ENCODE data around the gene PABPN1. TPM values are rescaled to one million over a fixed set of nuclear protein-coding genes. Genes with fewer than 3 reads are reported as not detected.

Gene PABPN1
- polyA plus RNA-seq, 3 donors, result 54.4 to 356 (median 64.6) TPM

DNA sequence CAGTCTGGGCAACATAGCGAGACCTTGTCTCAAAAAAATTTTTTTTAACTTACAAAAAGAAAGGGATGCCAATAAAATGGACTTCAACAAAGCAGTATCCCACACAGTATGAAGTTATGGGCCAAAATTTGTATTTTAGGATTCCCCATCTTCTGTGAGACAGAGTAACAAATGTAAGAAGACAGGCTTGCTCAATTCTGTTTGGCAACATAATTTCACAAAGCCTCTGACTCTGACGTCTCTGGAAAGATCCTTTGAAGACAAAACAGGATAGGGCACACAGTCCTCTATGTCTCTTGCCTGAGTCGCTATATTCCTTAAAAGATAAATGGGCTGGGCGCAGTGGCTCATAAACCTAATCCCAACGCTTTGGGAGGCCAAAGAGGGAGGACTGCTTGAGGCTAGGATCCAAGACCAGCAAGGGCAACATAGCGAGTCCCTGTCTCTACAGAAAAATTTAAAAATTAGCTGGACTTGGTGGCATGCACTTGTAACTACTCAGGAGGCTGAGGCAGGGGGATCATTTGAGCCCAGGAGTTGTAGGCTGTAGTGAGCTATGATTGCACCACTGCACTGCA, 34.3 kb upstream of the PABPN1 start:
- Histone ChIP-seq H2AFZ (ENCODE audit: insufficient read depth, low read depth, low read length, poor library complexity, severe bottlenecking) (peak overlapping the region; percentile 93), H3K4me1 (ENCODE audit: control insufficient read depth in 1 of 2, insufficient read depth in 2 of 2, low read length in 2 of 2) (peaks cover 18 to 25% of the 10 kb centered on the region in 2 donors), H3K27ac (ENCODE audit: low read depth in 1 of 2, low read length in 2 of 2) (peak overlapping the region; percentile 91 to 95), H3K9me3 (replicated peaks in 1 of 2; ENCODE audit: control insufficient read depth in 1 of 2, insufficient read depth in 1 of 2, low read length in 2 of 2) (no peaks in the 10 kb centered on the region), H3K9ac (ENCODE audit: insufficient read depth, low read length, poor library complexity, severe bottlenecking) (peak overlapping the region; percentile 92), H4K20me1 (ENCODE audit: insufficient read depth, low read length) (no peaks in the 10 kb centered on the region), H3K36me3 (replicated peaks in 1 of 2; ENCODE audit: control insufficient read depth in 1 of 2, insufficient read depth in 2 of 2, low read length in 2 of 2) (peaks cover 0 to 7% of the 10 kb centered on the region in 2 donors), H3K79me2 (ENCODE audit: insufficient read depth, low read length) (peaks cover 36% of the 10 kb centered on the region), H3K4me3 (replicated peaks in 1 of 3; ENCODE audit: low read depth in 2 of 3, low read length in 3 of 3) (peak overlapping the region; percentile 41 to 94 (median 89)), H3K4me2 (replicated peaks; ENCODE audit: extremely low read depth, low read length, poor library complexity, severe bottlenecking) (peak overlapping the region; percentile 95), H3K27me3 (ENCODE audit: control insufficient read depth in 2 of 2, insufficient read depth in 2 of 2, low read length in 2 of 2) (no peaks in the 10 kb centered on the region)
- peaks cover 3 to 6% of the 10 kb centered on the region in 2 donors for H3K36me3 Mint-ChIP-seq
- peak overlapping the region; percentile 94 to 99 (median 97) for H3K27ac Mint-ChIP-seq
- 65% methylated on average over 5 of the region's 6 CpGs for WGBS (ENCODE audit: insufficient coverage)
- peaks cover 0 to 2% (median 0%) of the 10 kb centered on the region in 3 donors for H3K27me3 Mint-ChIP-seq (ENCODE audit: low read depth in 3 of 3)
- intact Hi-C loops (cut with micrococcal nuclease), result loop anchor here (1.0 to 10.0 kb wide), 5 partner anchors 13 to 192 kb away; partner anchors contain the start of genes PABPN1 (in 2 of the 2), ACIN1 (in 1 of the 2) and C14orf119 (in 1 of the 2)
- H3K9me3 Mint-ChIP-seq, result no peaks in the 10 kb centered on the region
- peaks cover 24% of the 10 kb centered on the region for H3K4me1 Mint-ChIP-seq
- DNase-seq, result peak; percentile 12 to 49 (median 40)
- peak overlapping the region; percentile 98 to 99 for H3K4me3 Mint-ChIP-seq
- TF ChIP-seq, protein P1, sequence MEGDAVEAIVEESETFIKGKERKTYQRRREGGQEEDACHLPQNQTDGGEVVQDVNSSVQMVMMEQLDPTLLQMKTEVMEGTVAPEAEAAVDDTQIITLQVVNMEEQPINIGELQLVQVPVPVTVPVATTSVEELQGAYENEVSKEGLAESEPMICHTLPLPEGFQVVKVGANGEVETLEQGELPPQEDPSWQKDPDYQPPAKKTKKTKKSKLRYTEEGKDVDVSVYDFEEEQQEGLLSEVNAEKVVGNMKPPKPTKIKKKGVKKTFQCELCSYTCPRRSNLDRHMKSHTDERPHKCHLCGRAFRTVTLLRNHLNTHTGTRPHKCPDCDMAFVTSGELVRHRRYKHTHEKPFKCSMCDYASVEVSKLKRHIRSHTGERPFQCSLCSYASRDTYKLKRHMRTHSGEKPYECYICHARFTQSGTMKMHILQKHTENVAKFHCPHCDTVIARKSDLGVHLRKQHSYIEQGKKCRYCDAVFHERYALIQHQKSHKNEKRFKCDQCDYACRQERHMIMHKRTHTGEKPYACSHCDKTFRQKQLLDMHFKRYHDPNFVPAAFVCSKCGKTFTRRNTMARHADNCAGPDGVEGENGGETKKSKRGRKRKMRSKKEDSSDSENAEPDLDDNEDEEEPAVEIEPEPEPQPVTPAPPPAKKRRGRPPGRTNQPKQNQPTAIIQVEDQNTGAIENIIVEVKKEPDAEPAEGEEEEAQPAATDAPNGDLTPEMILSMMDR (IDR thresholded peaks at IDR 0.05), result no peak

DNA sequence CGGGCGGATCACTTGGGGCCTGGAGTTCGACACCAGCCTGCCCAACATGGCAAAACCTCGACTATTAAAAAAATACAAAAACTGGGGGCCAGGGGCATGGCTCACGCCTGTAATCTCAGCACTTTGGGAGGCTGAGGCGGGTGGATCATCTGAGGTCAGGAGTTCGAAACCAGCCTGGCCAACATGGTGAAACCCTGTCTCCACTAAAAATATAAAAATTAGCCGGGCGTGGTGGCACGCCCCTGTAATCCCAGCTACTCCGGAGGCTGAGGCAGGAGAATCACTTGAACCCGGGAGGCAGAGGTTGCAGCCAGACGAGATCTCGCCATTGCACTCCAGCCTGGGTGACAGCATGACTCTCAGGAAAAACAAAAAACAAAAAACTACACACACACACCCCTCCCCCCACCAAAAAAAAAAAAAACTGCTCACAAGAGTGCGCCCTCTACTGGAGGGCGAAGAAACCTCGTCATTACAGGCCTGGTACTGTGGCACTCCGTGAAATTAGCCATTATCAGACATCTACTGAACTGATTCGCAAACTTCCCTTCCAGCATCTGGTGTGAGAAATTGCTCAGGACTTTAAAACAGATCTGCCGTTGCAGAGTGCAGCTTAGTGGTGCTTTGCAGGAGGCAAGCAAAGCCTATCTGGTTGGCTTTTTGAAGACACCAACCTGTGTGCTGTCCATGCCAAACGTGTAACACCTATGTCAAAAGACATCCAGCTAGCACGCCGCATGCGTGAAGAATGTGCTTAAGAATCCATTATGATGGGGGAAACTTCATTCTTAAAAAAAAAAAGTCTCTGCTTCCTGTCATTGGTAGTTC, 26.3 kb upstream of the PABPN1 start:
- Histone ChIP-seq H3K9ac (ENCODE audit: insufficient read depth, low read length, poor library complexity, severe bottlenecking) (no peak overlapping the region), H4K20me1 (ENCODE audit: insufficient read depth, low read length) (no peaks in the 10 kb centered on the region), H3K79me2 (ENCODE audit: insufficient read depth, low read length) (peaks cover 11% of the 10 kb centered on the region), H3K27ac (ENCODE audit: low read depth in 1 of 2, low read length in 2 of 2) (no peak overlapping the region), H3K4me3 (replicated peaks in 1 of 3; ENCODE audit: low read depth in 2 of 3, low read length in 3 of 3) (peak overlapping the region in 1 of 3 experiments; percentile 15), H3K4me2 (replicated peaks; ENCODE audit: extremely low read depth, low read length, poor library complexity, severe bottlenecking) (peak overlapping the region; percentile 36), H3K4me1 (ENCODE audit: control insufficient read depth in 1 of 2, insufficient read depth in 2 of 2, low read length in 2 of 2) (peaks cover 20 to 26% of the 10 kb centered on the region in 2 donors), H3K9me3 (replicated peaks in 1 of 2; ENCODE audit: control insufficient read depth in 1 of 2, insufficient read depth in 1 of 2, low read length in 2 of 2) (no peaks in the 10 kb centered on the region), H2AFZ (ENCODE audit: insufficient read depth, low read depth, low read length, poor library complexity, severe bottlenecking) (peak overlapping the region; percentile 17), H3K27me3 (ENCODE audit: control insufficient read depth in 2 of 2, insufficient read depth in 2 of 2, low read length in 2 of 2) (no peaks in the 10 kb centered on the region), H3K36me3 (replicated peaks in 1 of 2; ENCODE audit: control insufficient read depth in 1 of 2, insufficient read depth in 2 of 2, low read length in 2 of 2) (peaks cover 18 to 31% of the 10 kb centered on the region in 2 donors)
- Mint-ChIP-seq H3K27ac (peak overlapping the region; percentile 7 to 84 (median 57)), H3K36me3 (peaks cover 28 to 41% of the 10 kb centered on the region in 2 donors), H3K4me1 (peaks cover 30% of the 10 kb centered on the region), H3K9me3 (no peaks in the 10 kb centered on the region), H3K27me3 (ENCODE audit: low read depth in 3 of 3) (peaks cover 3 to 11% (median 7%) of the 10 kb centered on the region in 3 donors), H3K4me3 (peak overlapping the region; percentile 11 to 68)
- TF ChIP-seq, protein P1 (IDR thresholded peaks at IDR 0.05), result peak; percentile 84
- intact Hi-C loops (cut with micrococcal nuclease), result no loop called here
- peak; percentile 63 to 69 (median 66) for DNase-seq
- 25% methylated on average over 13 of the region's 24 CpGs for WGBS (ENCODE audit: insufficient coverage)
